CD4-positive, alpha-beta T cell treated with Interleukin-10 for 1 hour (primary cell): Measurements from ENCODE around the gene APOH.

Source experiments
- DNase-seq: peaks from one replicate; pipeline ENCODE4 v3.0.0-alpha.2; 2020

APOH gene

GRCh38 chr17:66190738-66191592, 38.2 kb downstream of the APOH start:
- no peak for DNase-seq

- DNase-seq, result no peak
These were observed 41.5 kb downstream of the APOH start for GRCh38 chr17:66187718-66188117.

- DNase-seq, result no peak
These were observed 43.4 kb downstream of the APOH start for GRCh38 chr17:66185862-66186261.

GRCh38 chr17:66184392-66184791, 44.8 kb downstream of the APOH start:
- no peak for DNase-seq

- DNase-seq, result no peak
These were observed 45.7 kb downstream of the APOH start for GRCh38 chr17:66183529-66183928.

- DNase-seq, result no peak
These were observed 50.6 kb downstream of the APOH start for GRCh38 chr17:66178642-66179041.

GRCh38 chr17:66177048-66177447, 52.2 kb downstream of the APOH start:
- DNase-seq, result no peak

- no peak for DNase-seq
These were observed 53.3 kb downstream of the APOH start for GRCh38 chr17:66175892-66176291.

GRCh38 chr17:66172691-66173223, 56.5 kb downstream of the APOH start:
- no peak for DNase-seq

- DNase-seq, result no peak
These were observed 57.1 kb downstream of the APOH start for GRCh38 chr17:66172144-66172543.

GRCh38 chr17:66171692-66172091, 57.5 kb downstream of the APOH start:
- no peak for DNase-seq

- no peak for DNase-seq
These were observed 58.0 kb downstream of the APOH start for GRCh38 chr17:66171172-66171571.

GRCh38 chr17:66169839-66170238, 59.4 kb downstream of the APOH start:
- DNase-seq, result no peak

- DNase-seq, result no peak
These were observed 61.9 kb downstream of the APOH start for GRCh38 chr17:66167189-66167815.

- peak; percentile 64 for DNase-seq
These were observed 63.6 kb downstream of the APOH start for GRCh38 chr17:66165537-66166123.
